ENCODE data around the gene OSCP1. TPM values are rescaled to one million over a fixed set of nuclear protein-coding genes. Genes with fewer than 3 reads are reported as not detected.

OSCP1 gene
- total and polyA plus RNA-seq, 8 donors = 1.7 to 69.4 (median 9.0) TPM

DNA sequence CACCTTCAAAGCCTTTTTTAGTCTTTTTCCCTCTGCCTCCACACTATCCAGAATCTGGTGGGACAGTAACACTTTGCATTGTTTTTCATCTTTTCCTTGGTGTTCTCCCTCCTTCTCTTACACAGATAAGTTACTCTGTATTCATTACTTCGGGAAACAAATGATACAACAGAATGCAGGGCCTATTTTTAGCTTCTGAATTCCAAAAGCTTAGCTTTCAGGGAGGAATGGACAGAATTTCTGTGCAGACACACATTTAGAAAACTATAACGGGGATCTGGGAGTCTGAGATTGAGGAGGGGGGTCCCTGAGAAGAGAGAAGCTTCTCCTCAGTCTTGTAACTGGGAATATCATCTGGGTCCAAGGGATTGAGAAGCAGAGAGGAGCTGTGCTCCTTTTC lies 61.0 kb downstream of the OSCP1 start:
- Histone ChIP-seq H3K27me3 (no peaks in the 10 kb centered on the region), H3K36me3 (peaks cover 29 to 48% (median 46%) of the 10 kb centered on the region in 4 donors), H3K4me1 (peaks cover 24 to 45% (median 34%) of the 10 kb centered on the region in 4 donors), H3K27ac (peak overlapping the region in 4 of 5 donors; percentile 98 to 99 (median 98)), H3K9me3 (no peaks in the 10 kb centered on the region), H3K4me3 (no peak overlapping the region)
- 65 to 86% (median 81%) methylated on average over 2 of the region's 2 CpGs for WGBS, 5 donors
- intact Hi-C loops (cut with DNase I; ENCODE audit: low total_unique reads) = no loop called here
- DNase-seq = no peak
- no peak for TF ChIP-seq POLR2A (IDR thresholded peaks at IDR 0.05)
- TF ChIP-seq POLR2AphosphoS5 (IDR thresholded peaks at IDR 0.05) = no peak
- TF ChIP-seq, protein P1, sequence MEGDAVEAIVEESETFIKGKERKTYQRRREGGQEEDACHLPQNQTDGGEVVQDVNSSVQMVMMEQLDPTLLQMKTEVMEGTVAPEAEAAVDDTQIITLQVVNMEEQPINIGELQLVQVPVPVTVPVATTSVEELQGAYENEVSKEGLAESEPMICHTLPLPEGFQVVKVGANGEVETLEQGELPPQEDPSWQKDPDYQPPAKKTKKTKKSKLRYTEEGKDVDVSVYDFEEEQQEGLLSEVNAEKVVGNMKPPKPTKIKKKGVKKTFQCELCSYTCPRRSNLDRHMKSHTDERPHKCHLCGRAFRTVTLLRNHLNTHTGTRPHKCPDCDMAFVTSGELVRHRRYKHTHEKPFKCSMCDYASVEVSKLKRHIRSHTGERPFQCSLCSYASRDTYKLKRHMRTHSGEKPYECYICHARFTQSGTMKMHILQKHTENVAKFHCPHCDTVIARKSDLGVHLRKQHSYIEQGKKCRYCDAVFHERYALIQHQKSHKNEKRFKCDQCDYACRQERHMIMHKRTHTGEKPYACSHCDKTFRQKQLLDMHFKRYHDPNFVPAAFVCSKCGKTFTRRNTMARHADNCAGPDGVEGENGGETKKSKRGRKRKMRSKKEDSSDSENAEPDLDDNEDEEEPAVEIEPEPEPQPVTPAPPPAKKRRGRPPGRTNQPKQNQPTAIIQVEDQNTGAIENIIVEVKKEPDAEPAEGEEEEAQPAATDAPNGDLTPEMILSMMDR (IDR thresholded peaks at IDR 0.05) = no peak
- TF ChIP-seq EP300 (IDR thresholded peaks at IDR 0.05) = no peak

- Histone ChIP-seq H3K27me3 (no peaks in the 10 kb centered on the region), H3K36me3 (peaks cover 12 to 30% (median 27%) of the 10 kb centered on the region in 4 donors), H3K9me3 (no peaks in the 10 kb centered on the region), H3K4me1 (peaks cover 40 to 64% (median 50%) of the 10 kb centered on the region in 4 donors), H3K4me3 (peak overlapping the region; percentile 64 to 91 (median 85)), H3K27ac (peak overlapping the region; percentile 87 to 99 (median 98))
- no peak for TF ChIP-seq EP300 (IDR thresholded peaks at IDR 0.05)
- peak; percentile 26 to 27 (median 26) for TF ChIP-seq POLR2AphosphoS5 (IDR thresholded peaks at IDR 0.05)
- no peak for DNase-seq
- WGBS, 5 donors = 56 to 82% (median 70%) methylated on average over 10 of the region's 10 CpGs
- intact Hi-C loops (cut with DNase I; ENCODE audit: low total_unique reads) = no loop called here
Measured at GRCh38 chr1:36387141-36387949, 62.9 kb downstream of the OSCP1 start.

DNA sequence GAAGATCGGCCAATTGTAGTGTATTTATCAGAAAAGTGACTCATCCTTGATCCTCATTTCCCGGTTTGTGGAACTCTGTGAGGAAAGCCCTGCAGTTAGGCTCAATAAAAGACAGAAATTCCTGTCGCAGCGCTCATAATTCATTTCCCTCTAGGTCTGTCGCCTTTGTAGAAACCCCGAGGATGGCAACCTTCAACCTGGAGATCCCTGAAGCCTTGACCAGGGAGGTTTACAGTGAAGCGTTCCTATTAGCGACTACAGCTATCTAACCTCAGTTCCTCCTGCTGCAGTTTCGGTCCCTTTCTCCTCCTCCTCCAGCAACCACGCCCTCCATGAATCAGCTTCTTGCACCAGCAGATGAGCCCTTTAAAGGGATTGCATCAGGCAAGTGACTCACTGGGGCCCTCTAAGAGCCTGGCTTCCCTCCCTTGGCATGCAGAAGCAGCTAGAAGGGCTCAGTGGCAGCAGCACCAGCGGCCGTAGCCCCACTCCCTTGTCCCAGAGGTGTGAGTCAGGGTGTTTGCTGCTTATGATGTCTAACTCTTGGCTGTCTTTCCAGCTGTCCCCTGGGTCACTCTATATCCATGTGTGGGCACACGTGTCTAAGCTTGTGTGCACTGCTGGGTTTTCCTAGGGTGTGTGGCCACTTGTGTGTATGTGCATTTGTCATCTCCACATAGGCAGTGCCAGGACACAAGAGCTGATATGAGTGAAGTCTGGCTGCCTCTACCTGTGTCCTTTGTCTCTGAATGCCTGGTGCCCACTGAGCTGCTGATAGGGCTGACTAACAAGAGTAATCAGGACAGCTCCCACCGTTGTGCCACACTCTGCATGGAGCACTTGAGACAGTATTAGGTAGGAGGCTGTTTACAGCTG lies 63.7 kb downstream of the OSCP1 start:
- H3K9me3 ChIP-seq = no peaks in the 10 kb centered on the region
- intact Hi-C loops (cut with DNase I; ENCODE audit: low total_unique reads) = no loop called here
- H3K27ac ChIP-seq = peak overlapping the region; percentile 87 to 99 (median 98)
- no peaks in the 10 kb centered on the region for H3K27me3 ChIP-seq
- DNase-seq = peak; percentile 89 to 97
- peak overlapping the region; percentile 64 to 91 (median 85) for H3K4me3 ChIP-seq
- peaks cover 40 to 73% (median 56%) of the 10 kb centered on the region in 4 donors for H3K4me1 ChIP-seq
- H3K36me3 ChIP-seq = peaks cover 4 to 22% (median 20%) of the 10 kb centered on the region in 4 donors
- peak; percentile 95 to 99 (median 97) for TF ChIP-seq POLR2AphosphoS5 (IDR thresholded peaks at IDR 0.05)
- peak in 2 of 4 donors; percentile 30 to 45 for TF ChIP-seq POLR2A (IDR thresholded peaks at IDR 0.05)
- TF ChIP-seq, protein P1 (IDR thresholded peaks at IDR 0.05) = no peak
- peak; percentile 70 for TF ChIP-seq EP300 (IDR thresholded peaks at IDR 0.05)
- WGBS, 5 donors = 0 to 2% (median 1%) methylated on average over 12 to 14 of the region's 14 CpGs

GRCh38 chr1:36385410-36386264 lies 64.6 kb downstream of the OSCP1 start, which contains the start of gene STK40:
Gene STK40 (minus strand): TSS chr1:36385924. CDS start chr1:36361332, 24,592 bp downstream.
- Histone ChIP-seq H3K36me3 (peaks cover 0 to 16% (median 12%) of the 10 kb centered on the region in 4 donors), H3K27ac (peak within 1 kb of the TSS; percentile 98 to 99 (median 98)), H3K9me3 (no peaks in the 10 kb centered on the region), H3K4me1 (peaks cover 40 to 81% (median 64%) of the 10 kb centered on the region in 4 donors), H3K27me3 (no peaks in the 10 kb centered on the region), H3K4me3 (peak within 1 kb of the TSS; percentile 64 to 91 (median 85))
- WGBS, 5 donors = 0 to 1% (median 0%) methylated on average over 36 to 79 of the region's 82 CpGs
- TF ChIP-seq, protein P1 (IDR thresholded peaks at IDR 0.05) = no peak
- peak; percentile 51 to 82 (median 69) for TF ChIP-seq POLR2AphosphoS5 (IDR thresholded peaks at IDR 0.05)
- DNase-seq = peak; percentile 99 to 100
- intact Hi-C loops (cut with DNase I; ENCODE audit: low total_unique reads) = no loop called here
